Fibroblast of lung (primary cell): Measurements from ENCODE around the gene FBXW12.

Experiments used
- CTCF ChIP-seq, 2 donors: IDR thresholded peaks in 1 of 2; conservative IDR thresholded peaks in 1 of 2; 1 replicate in 1 of 2; 2 replicates in 1 of 2; pipeline ENCODE4 v1.5.1; 2011 to 2012; ENCODE audit warnings: low read length in 2 of 2, control low read depth in 1 of 2, inconsistent platforms in 1 of 2, low read depth in 1 of 2, mild to moderate bottlenecking in 1 of 2
- EZH2 ChIP-seq: IDR thresholded peaks from 2 replicates; pipeline ENCODE4 v1.5.1; 2012; ENCODE audit warnings: low read length, control low read depth, mild to moderate bottlenecking; ENCODE audit errors: missing control alignments

GRCh38 chr3:48407542-48408099 lies 35.6 kb downstream of the FBXW12 start:
- TF ChIP-seq CTCF (conservative IDR thresholded peaks at IDR 0.05 in 1 of 2, IDR thresholded peaks at IDR 0.05 in 1 of 2; ENCODE audit: low read depth in 1 of 2, low read length in 2 of 2), result no peak
- no peak for TF ChIP-seq EZH2
